ENCODE measurements around the gene SMAD9.

Gene SMAD9
- total RNA-seq = 0 reads per million in 4 donors

DNA sequence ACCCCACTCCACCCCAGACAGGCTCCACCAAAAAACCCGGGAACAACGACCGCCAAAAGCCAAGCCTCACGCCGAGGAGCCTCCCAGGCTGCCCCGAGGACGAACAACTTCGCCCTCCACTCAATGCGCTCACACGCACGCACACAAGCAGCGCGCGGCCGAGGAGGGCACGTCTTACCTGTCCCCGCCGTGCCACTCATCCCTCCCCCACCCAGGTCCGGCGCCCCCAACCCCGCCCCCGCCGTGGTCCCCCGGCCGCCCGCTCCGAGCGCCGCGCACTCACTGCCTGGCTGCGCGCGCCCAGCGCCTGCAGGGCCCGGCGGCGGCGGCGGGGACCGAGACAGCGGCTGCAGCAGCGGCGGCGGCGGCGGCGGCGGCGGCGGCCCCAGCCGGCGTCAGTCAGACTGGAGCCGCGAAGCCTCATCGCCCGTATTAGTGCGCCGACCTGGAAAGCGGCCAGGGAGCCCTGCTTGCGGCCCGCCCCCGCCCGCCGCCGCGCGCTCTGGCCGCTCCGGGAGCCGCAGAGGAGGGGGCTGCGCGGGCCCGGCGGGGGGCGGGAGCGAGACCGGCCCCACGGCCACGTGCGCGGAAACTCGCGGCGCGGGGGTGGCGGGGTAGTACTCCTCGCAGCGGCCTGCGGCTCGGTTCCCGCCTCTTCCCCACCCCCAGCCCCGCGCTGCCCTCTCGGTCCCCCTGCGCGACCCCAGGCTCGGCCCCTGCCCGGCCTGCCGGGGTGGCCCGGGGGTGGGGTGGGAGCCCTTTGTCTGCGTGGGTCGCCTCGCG is at the start of gene SMAD9:
SMAD9 (minus strand) TSS at position 406 of the 783 bp plus-strand sequence. CDS start 40,549 bp downstream, outside the sequence.
- DNase-seq = peak in 1 of 5 donors; percentile 3

DNA sequence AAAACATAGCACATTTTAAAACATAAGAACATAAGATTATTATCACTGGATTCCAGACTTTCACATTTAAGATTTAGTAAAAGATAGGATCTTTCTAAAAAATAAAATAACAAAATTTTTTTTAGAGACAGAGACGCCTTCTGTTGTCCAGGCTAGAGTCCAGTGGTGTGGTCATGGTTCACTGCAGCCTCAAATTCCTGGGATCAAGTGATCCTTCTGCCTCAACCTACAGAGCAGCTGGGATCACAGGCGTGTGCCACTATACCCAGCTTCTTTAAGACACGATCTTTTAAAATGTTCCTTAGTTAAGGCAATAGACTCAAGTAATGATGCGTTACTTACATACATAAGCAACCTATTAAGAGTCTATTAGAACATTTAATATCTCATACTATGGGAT is 46.4 kb upstream of the SMAD9 start:
- DNase-seq = no peak

DNA sequence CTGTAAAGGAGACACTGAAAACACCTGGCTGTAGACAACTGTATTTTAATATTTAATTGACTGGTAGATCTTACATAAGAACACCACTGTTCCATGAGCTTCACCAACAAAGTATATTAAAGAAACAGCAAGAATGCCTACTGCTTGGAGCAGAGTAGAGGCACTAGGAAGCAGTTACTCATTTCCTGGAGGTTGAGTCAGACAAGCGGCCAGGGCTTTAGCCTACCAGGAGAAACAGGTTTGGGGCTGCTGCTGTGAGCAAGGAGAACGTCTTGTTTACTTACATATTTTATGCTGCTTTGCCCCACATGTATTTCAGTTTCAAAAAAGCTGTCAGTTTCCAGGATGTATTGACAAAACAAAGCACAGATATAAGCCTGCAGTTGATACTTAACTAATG is 45.7 kb upstream of the SMAD9 start:
- peak in 1 of 5 donors; percentile 16 for DNase-seq

DNA sequence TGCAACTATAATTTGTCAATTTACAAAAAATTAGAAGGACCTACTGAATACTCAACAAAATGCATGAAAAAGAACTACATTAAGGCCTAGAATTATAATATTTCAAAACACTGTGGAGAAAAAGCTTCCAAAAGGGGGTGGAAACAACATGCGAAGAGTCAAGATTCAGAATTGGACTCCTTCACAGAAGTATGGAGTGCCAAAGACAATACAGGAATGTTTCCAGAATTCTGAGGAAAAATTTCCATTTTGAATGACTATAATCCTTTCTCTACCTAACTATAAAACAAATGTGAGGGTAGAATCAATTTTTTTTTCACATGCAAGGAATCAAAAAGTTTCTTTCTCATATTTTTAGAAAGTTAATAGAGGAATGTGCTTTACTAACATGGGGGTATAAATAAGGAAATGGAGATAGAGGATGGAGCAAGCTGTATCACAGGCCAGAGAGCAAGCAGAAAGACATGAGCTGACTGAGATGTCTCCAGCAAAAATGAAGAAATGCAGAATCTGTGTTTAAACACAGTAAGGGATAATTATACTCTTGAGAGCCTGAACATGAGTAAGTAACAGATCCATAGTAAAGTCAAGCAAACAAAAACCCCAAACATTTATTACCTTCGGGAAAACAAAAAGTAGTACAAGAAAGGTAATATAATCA is 39.5 kb upstream of the SMAD9 start:
- DNase-seq = no peak

DNA sequence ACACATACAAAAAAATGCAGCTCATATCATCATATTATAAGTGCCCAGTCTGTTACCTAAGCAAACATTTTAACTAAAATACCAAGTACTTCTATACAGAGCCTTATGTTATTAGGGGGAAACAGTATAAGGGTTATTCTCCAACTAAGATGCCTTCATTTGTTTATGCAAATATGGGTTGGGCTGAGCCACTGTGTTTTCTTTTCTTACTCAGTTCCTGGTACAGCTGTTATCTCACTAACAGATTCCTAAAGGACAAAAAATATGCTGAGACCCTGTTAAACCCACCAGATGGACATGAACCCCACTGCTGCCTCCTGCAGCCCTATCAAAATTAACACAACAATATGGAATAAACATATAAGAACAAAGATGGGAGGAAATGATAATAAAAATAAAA is 34.5 kb upstream of the SMAD9 start:
- DNase-seq = no peak

DNA sequence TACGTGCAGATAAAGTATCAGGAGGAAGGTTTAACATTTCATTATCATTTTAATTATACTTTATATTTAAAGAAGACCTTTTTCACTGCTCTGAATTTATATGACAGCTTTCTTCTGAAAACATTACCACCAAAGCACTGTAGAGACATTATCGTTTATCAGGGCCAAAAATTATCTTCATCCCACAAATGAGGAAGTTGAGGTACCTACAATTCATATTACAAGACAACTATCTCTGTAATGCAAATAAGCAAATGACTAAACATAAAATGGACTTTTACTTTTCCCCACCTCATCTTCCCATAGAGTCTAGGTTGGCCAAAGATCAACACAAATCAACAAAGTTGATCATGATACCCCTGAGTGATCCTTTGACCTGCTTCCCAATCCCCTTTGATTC is 30.9 kb upstream of the SMAD9 start:
- DNase-seq = no peak

DNA sequence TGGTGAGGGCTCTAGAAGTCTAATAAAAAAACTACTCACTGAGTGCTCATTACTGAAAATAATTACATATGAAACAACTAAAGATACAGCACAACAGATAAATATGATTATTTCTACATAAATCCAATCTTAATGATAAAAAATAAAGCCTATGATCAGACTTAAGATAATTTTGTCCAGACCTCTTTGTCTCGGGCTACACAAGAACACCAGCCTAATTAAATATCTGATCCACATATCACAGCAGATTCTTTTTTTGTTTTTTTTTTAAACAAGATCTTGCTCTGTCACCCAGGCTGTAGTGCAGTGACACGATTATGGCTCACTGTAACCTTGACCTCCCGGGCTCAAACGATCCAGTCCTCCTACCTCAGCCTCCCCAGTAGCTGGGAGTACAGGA is 30.3 kb upstream of the SMAD9 start:
- no peak for DNase-seq

DNA sequence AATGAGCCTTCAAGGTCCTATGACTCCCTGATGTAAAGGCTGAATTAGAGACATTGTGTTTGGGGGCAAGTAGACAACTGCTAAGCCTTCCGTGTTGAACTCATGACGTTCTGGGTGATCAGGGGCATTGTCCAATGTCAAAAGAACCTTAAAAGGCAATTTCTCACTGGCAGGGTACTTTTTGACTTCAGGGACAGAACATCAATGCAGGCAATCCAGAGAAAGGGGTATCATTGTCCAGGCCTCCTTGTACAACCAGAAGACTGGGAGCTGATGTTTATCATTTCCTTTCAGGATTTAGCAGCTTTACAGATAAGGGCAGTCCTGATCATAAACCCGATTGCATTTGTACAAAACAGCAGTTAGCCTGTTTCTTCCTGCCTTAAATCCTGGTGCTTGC is 25.0 kb upstream of the SMAD9 start:
- DNase-seq = no peak

DNA sequence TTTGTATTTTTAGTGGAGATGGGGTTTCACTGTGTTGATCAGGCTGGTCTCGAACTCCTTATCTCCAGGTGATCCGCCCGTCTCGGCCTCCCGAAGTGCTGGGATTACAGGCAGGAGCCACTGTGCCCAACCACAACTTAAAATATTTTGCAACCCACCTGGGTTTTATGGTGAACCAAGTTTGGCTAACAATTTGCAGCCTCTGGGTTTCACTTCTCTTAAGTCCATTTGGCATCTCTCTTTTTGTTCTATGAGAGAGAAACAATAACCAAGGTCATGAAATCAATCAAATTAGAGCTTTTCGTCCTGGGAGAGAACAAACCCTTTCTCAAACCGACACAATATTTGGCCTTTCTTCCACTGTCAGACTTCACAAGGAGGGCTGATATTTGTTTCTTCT is 5.6 kb upstream of the SMAD9 start:
- DNase-seq = no peak

DNA sequence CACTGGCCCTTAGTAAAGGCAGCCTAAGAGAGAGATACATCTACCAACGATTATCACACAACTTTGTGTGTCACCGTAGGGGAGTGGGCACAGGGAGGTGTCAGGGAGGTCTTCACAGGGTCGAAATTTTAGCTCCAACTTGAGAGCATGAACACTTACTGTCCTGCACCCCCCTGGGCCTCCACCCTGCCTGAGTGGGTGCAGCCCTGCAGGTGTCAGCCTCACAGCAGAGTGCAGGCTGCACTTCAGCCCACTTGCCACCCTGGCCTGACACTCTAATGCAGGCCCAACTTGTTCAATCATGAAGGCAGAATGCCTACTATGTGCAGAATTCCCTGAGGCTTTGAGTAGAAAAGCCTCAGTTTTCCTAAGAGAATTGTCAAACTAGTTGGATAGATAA is 4.0 kb upstream of the SMAD9 start:
- no peak for DNase-seq

DNA sequence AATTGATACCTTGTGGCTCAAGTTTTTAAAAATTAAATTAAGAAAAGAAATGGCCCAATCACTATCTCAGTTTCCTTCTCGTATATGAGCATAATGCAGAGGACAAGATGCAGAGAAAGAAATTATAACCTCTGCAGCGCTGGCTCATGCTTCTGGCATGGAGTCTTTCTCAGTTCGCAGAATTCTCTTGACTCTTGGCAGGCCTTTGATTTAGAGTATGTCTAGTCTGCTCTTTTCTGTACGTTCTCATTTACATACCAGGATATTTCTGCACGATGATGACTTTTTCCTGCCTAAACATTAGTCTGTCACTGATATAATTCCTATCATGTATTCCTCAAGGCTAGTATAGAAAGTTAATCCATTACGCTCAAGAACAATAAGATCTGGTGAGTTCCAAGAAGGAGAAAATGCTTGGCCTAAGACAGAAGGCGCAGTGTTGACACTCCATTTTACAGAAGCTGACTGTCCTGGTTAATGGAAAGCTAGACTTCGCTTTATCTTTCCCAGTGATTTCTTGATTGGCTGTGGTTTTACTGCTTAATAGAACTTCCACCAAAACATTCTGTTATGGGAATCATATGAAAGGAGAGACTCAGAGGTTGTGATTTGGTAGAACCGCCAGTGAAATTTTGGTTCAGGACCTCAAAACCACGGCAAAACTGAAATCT is 1.7 kb upstream of the SMAD9 start:
- no peak for DNase-seq

DNA sequence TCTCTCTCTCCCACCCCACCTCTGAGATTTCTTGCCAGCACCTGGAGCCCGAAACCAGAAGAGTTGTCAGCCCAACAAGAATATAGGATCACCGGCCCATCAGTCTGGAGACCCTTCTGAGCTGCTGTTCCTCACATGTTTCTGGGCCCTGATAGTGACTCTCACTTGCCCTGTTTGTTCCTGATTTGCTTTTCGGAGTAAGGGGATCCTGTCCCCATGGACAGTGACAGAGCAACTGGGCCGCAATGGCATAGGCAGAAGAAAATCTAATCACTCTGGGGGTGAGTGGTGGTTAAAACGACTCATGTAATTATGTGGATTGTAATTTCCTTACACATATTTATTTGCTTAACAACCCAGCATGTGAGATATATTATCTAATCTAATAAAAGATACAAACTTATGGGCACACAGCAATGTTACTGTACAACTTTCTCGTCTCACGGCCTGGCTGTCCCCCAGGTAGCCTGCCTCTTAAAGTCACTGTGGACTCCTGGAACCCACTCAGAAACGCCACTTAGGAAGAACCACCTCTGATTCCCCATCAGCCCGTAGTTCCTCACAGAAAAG is 663 bp upstream of the SMAD9 start:
- DNase-seq = no peak

DNA sequence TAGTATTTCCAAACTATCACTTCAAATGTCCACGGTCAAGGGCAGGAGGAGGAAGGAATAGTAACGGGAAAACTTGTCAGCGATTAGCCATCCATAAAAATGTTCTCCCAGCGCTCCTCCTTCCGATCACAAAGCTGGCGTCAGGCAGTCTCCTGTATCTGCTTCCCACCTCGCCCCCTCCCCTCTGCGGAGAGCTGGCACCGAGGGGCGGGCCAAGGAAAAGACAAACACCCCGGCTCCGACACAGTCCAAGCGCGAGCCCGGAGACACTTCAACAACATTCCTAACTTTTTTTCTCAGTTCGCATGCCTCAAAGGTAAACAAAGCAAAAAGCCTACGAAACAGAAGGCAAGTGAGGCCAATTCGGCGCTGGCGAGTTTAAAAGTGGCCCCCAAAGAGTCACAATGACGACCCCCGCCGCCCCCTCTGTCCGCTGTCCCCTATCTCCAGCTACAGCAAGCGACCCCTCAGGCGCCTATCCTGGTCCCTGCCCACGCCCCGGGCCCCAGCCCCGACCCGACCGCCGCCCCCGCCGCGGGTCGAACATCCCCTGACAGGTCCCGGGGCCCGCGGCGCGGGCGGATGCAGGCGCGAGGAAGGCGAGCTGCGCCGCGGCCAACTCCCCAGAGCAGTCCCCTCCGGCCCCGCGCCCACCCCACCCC is 736 bp downstream of the SMAD9 start:
- DNase-seq = no peak

DNA sequence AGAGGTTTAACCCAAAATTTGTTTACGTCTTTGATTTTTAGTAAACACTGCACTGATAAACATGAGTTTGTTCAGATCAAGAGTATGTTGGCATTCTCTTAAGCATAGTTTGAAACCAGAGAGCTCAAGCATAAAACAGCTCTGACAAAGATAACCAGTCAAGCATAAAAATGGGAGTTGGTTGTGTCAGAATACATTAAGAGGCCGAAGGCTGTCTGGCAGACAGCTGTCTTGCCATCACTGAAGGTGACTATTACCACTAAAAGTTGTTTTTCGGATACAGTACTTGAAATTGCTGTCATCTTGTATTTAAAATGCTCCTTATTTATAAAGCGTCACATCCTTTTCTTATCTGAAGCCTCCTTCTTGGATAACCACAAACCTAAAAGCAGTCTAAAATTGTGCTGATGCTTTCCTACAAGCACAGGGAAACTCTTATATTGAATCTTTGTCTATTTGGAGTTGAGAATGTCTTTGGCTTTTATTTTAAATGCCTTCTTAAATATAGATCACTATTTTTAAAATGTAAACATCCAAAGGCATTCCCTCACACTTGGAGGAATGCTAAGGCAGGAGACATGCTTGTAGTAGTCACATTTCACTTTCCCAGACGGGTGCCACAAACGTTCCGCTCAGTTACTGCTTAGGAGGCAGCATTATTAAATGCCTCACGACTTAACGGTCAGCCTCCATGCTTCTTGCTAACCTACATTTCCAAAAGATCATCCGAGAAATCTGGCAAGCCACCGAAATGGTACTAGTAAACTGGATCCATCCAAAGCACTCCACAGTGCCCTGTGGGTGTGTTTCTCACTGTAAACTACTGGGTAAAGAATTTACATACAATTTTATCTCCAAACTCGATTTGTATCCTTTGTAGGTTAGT is 1.5 kb downstream of the SMAD9 start:
- no peak for DNase-seq

DNA sequence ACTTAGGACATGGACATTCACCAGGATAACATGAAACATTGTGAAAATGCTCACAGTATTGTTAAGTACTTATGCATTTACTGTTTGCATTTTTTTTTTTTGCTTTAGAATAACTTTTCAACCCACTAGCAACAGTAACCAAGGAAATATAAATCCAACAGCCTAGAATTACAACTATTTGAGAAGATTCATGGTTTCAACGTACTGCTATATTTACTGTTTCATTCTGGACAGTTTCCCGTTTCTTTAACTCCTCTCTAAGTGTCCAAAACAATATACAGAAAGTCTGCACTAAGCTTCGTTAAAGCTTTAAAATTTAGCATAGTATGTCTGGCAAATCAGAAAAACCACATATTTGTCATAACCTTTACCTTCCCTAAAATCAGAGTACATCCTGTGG is 2.7 kb downstream of the SMAD9 start:
- no peak for DNase-seq

DNA sequence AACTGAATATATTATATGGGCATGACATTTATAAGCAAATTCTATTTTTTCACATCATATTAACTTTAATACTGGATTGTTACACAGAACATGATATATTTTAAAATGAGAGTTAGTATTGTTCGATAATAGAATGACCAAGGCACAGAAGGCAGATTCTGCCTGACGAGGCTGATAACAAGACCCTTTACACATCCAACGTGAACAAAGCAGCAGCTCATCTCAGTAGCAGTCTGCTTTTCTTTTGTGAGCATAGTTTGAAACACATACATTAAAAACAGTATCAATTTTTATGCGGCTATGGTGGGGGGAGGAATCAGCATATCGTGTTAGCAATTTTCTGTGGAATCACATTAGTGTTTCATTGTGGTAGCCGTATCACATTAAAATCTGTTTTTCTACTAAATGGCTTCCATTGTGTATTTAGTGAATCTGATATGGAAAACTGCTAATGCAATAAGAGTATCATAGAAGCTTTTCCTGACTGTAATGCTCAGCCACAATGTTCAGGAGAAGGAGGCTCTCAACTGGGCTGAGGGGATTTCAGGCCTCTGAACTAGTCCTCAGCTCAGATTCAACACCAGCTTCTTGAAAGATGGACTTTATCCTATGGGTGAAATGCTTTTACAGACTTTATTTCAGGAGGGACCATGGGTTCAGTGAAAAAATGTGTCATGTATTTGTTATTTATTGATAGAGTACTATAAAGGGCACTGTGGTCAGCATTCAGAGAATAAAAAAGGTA is 4.0 kb downstream of the SMAD9 start:
- no peak for DNase-seq

DNA sequence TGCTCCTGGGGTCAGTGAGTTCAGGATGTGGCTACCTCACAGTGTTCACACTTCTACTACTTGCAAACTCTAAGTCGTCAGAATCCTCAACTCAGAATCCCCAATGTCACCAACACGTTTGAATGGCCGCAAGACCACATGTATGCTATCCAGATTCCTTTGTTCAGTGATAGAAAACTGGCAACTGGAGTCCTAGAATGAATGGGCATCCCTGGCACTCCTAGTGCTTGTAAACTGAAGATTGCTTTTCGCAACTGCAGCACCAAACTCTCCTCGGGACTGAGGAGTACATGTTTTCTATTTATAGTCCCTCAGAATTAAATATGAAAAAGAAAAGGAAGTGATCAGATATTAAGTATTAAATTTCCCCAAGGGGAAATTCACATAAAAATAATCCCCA is 4.9 kb downstream of the SMAD9 start:
- DNase-seq = no peak

DNA sequence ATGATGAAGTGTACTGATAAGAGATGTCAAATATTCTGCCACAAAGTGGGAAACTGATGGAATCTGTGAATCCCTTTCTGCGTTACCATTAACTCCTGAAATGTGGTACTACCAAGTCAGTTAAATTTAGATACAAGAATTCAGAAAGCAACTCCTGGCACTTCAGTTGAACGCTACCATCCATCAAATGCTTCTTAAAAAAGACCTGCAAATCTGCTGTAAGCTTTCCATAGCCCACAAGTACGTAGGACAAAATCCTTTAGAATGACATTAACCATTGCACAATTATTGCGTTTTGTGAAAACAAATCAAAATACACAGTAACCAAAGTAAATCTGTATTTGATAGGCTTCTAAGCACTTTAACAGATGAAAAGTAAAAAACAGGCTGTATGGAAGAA is 5.4 kb downstream of the SMAD9 start:
- no peak for DNase-seq

DNA sequence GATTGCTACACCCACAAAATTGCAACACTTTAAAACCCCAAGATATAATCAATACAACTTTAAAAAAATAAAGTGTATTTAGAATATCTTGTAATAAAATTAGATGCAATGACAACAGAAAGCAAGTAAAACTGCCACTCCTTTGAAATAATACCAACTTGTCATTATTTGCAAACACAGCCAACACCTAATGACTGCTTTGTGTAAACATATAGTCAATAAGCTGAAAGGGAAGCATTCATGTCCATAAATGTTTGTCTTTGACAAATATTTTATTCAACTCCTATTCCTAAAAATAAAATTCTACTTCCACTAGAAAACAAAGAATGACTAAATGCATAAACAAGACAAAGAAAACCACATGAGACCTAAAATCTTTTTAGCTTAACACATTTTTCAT is 6.6 kb downstream of the SMAD9 start:
- no peak for DNase-seq

DNA sequence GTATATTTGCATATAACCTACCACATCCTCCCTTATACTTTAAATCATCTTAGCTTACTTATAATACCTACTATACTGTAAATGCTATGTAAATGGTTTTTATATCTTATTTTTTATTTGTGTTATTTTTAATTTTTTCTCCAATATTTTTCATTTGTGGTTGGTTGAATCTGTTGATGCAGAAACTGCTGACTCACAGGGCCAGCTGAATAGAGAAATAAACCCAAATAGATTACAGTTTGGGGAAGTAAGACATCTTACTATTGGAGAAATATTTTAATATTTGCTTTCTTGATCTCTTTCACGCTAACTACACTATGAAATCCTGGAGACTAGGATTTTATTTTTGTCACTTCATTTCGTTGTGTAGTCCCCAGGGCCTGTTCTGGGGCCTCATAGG is 7.1 kb downstream of the SMAD9 start:
- no peak for DNase-seq

DNA sequence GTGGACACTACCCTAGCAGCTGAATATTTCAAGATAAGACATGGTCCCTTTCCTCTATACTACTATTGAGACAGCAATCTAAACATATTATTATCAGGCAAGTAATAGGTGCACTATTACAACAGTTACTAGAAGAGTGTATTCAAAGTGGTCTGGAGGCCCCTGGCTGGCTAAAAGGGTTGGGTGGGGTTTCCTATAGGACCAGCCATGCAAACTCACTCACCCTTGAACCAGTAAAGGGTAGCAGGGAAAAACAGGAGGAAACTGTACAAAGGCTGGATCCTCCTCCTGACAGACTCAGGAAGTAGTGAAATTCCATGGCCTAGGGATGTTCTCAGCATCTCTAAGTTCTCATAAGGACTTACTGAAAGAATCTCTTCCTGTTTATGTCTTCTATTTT is 7.7 kb downstream of the SMAD9 start:
- DNase-seq = no peak
